GM12892 (cell line): ENCODE results near the gene CSNK2A1.

Experiments used
- POLR2A ChIP-seq: IDR thresholded peaks from 2 replicates; pipeline ENCODE4 v1.6.1; 2011; ENCODE audit warnings: low read depth, low read length, control low read depth
- POLR2AphosphoS5 ChIP-seq: IDR thresholded peaks from 2 replicates; pipeline ENCODE4 v1.6.1; 2011; ENCODE audit warnings: low read depth, low read length, control low read depth
- TAF1 ChIP-seq: IDR thresholded peaks from 2 replicates; pipeline ENCODE4 v1.6.1; 2011; ENCODE audit warnings: low read depth, mild to moderate bottlenecking, control low read depth, low read length, borderline replicate concordance

GRCh38 chr20:445514-446336 is 97.9 kb downstream of the CSNK2A1 start:
- TF ChIP-seq POLR2AphosphoS5 (no peak), POLR2A (no peak), TAF1 (no peak)
